H1 (cell line): ENCODE measurements around the gene IRF4. TPM values are rescaled to one million over a fixed set of nuclear protein-coding genes. Genes with fewer than 3 reads are reported as not detected.

Source experiments
- BACH1 ChIP-seq: IDR thresholded peaks from 2 replicates; pipeline ENCODE4 v1.6.1; 2012; ENCODE audit warnings: low read length, improper control_type of control experiment
- CREB1 ChIP-seq: IDR thresholded peaks from 2 replicates; pipeline ENCODE4 v1.6.1; 2012; ENCODE audit warnings: inconsistent platforms
- GTF2F1 ChIP-seq: IDR thresholded peaks from 2 replicates; pipeline ENCODE4 v1.6.1; 2012; ENCODE audit warnings: low read depth, low read length, improper control_type of control experiment, borderline replicate concordance
- KDM5A ChIP-seq: fragments of 200-600 bp; IDR thresholded peaks from 2 replicates; pipeline ENCODE4 v1.7.1; 2012; ENCODE audit warnings: mild to moderate bottlenecking, low read length, inconsistent platforms, mixed read lengths
- PHF8 ChIP-seq: fragments of 200-600 bp; sonication (generic); conservative IDR thresholded peaks from 2 replicates; pipeline ENCODE4 v1.7.1; 2012; ENCODE audit warnings: low read depth, mild to moderate bottlenecking, inconsistent platforms, low read length, moderate library complexity
- POLR2AphosphoS5 ChIP-seq: IDR thresholded peaks from 2 replicates; pipeline ENCODE4 v1.6.1; 2011; ENCODE audit warnings: low read depth, low read length
- RBBP5 ChIP-seq: IDR thresholded peaks from 2 replicates; pipeline ENCODE4 v1.7.1; 2012; ENCODE audit warnings: low read depth, mild to moderate bottlenecking, inconsistent platforms, low read length, moderate library complexity, borderline replicate concordance
- SAP30 ChIP-seq: fragments of 300-600 bp; sonication (generic); IDR thresholded peaks from 2 replicates; pipeline ENCODE4 v1.7.1; 2012; ENCODE audit warnings: low read length, moderate library complexity, mild to moderate bottlenecking, inconsistent platforms; ENCODE audit not compliant: insufficient read depth, insufficient replicate concordance
- polyA plus RNA-seq, 7 experiments: library from polyadenylated mRNA; depleted of rRNA in 3 of 7; stranded (reverse) in 5 of 7; unstranded in 2 of 7; fragments of >200 nt in 5 of 7; fragments of 200-250 nt in 2 of 7; gene quantifications; 1 replicate in 5 of 7; 2 replicates in 1 of 7; 4 replicates in 1 of 7; pipeline versions ENCODE4 v1.2.1 to v1.2.3, GENCODE V29; 2011 to 2013; ENCODE audit warnings: missing spikeins in 2 of 7, mixed read lengths in 2 of 7
- total RNA-seq: library from RNA; stranded (reverse); fragmentation: NEBNext Ultra II Directional; extraction: Animal tissue kit (Norgen Biotek cat#: 25700); gene quantifications from 2 replicates; pipeline ENCODE4 v1.2.1, GENCODE V29; 2021

The IRF4 gene
- total and polyA plus RNA-seq, 2 of the 8 experiments (the other 6 are each of a cell fraction or from before 2014, with no cell fraction given) = 0.77 to 2.1 TPM

DNA sequence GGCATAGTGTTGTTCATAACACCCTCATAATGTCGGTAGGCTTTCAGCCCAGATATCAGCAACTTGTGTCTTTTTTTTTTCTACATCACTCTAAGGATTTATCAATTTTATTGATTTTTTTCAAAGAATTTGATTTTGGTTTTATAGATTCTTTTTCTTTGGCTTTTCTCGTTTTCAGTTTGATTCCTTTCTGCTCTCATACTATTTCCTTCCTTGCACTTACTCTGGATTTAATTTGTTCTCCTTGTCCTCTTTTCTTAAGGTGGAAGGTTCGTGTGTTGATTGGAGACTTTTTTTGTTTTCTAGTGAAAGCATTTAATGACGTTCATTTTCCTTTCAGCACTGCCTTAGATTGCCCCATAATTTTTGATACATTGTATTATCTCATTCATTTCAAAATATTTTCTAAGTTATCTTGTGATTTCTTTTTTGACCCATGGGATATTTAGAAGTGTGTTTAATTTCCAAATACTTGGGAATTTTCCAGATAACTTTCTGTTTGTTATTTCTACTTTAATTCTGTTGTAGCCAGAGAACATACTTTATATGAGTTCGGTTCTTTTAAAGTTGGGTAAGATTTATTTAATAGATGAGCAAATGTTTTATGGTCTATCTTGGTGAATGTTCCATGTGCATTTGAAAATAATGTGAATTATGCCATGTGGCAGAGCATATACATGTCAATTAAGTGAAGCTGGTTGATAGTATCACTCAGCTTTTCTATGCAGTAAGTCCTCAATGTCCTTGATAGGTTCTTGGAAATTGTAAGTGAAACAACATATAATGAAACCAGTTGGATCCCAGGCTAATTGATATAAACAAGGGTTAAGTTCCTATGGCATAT is 62.8 kb downstream of the IRF4 start (continued):
- TF ChIP-seq POLR2AphosphoS5 (no peak), RBBP5 (no peak), CREB1 (no peak), BACH1 (no peak), SAP30 (no peak), KDM5A (no peak), GTF2F1 (no peak), PHF8 (no peak)
